22Rv1 (cell line): ENCODE measurements around the gene SLC25A13.

Experiments
- ZFX ChIP-seq: fragments of 450-650 bp; IDR thresholded peaks from 2 replicates; pipeline ENCODE4 v1.6.1; 2017; ENCODE audit warnings: antibody characterized with exemption, borderline replicate concordance
- TF ChIP-seq, protein P1 (sequence below): fragments of 450-650 bp; IDR thresholded peaks from 2 replicates; pipeline ENCODE4 v1.5.1; 2017; ENCODE audit warnings: mild to moderate bottlenecking

DNA sequence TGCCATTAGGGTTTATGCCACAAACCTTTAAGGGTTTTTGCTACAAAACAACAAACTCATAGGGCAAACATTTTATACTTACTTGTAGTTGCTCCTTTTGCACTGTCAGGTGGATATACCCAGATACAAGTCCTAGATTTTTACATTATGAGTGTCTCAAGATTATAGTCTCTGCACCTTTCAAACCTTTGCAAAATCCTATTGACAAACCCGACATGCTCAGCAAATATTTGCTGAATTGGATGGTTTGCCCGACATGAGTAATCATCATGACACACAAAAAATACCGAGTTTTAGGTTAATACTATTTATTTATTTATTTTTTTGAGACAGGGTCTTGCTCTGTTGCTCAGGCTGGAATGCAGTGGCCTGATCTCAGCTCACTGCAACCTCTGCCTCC lies 117.3 kb downstream of the SLC25A13 start:
- TF ChIP-seq, protein P1, sequence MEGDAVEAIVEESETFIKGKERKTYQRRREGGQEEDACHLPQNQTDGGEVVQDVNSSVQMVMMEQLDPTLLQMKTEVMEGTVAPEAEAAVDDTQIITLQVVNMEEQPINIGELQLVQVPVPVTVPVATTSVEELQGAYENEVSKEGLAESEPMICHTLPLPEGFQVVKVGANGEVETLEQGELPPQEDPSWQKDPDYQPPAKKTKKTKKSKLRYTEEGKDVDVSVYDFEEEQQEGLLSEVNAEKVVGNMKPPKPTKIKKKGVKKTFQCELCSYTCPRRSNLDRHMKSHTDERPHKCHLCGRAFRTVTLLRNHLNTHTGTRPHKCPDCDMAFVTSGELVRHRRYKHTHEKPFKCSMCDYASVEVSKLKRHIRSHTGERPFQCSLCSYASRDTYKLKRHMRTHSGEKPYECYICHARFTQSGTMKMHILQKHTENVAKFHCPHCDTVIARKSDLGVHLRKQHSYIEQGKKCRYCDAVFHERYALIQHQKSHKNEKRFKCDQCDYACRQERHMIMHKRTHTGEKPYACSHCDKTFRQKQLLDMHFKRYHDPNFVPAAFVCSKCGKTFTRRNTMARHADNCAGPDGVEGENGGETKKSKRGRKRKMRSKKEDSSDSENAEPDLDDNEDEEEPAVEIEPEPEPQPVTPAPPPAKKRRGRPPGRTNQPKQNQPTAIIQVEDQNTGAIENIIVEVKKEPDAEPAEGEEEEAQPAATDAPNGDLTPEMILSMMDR = no peak
- no peak for TF ChIP-seq ZFX
